ENCODE measurements around the gene RANBP9.

The RANBP9 gene

DNA sequence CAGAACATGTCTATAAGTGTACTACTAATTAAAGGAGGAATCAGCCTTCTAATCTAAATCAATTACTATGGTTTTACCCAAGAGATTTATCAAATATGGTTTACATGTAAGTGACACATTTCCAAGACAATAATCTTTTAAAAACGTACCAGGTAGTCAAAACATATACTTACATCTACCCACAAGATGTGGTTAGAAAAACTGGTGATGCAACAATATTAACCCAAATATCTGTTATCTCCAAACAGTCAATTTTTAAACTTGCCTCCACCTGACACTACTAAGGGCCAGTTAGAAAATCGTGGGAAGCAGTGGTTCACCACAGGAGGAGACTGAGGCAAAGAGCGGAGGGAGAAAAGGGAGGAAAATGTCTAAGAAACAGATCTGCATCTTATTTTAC is 68.5 kb downstream of the RANBP9 start:
- DNase-seq, result no peak

- DNase-seq, result no peak
These were observed 70.3 kb downstream of the RANBP9 start for GRCh38 chr6:13641315-13641714.

- DNase-seq, result no peak
These were observed 73.0 kb downstream of the RANBP9 start for GRCh38 chr6:13638626-13639025.

- no peak for DNase-seq
These were observed 73.6 kb downstream of the RANBP9 start for GRCh38 chr6:13638014-13638413.

GRCh38 chr6:13635948-13636658 is 75.5 kb downstream of the RANBP9 start:
- DNase-seq, result no peak

DNA sequence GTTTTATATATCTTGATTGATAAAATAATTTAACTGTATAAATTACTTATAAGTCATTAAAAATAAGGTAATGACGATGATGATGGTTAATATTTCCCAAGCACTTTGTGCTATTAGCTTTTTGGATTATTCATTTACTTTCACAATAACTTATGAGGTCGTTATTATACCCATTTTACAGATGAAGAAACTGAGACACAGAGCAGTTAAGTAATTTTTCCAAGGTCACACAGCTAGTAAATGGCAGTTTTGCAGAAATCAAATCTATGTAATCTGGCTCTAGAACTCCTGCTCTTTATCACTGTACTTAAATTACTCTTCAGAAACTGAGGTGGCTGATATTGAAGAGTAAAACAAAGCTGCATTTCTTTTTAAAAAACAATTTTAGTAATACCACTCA is 78.3 kb downstream of the RANBP9 start:
- no peak for DNase-seq

DNA sequence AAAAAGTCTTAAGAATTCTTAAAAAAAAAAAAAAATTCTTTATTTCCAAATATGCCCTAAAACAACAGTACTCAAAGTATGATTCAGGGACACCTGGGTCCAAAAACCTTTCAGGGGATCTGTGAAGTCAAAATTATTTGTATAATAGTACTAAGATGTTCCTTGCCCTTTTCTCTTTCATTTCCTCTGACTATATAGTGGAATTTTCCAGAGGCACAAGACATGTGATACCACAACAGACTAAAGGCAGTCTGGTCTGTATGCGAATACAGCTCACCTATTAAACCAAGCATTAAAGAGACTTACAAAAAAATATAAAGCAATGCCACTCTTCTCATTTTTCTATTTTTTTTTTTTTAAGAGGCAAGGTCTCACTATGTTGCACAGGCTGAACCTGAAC is 81.1 kb downstream of the RANBP9 start:
- no peak for DNase-seq

GRCh38 chr6:13629459-13630116 is 82.0 kb downstream of the RANBP9 start:
- no peak for DNase-seq

GRCh38 chr6:13624871-13625288 is 86.8 kb downstream of the RANBP9 start:
- peak; percentile 37 for DNase-seq

- no peak for DNase-seq
These were observed 94.6 kb downstream of the RANBP9 start for GRCh38 chr6:13617066-13617465.

DNA sequence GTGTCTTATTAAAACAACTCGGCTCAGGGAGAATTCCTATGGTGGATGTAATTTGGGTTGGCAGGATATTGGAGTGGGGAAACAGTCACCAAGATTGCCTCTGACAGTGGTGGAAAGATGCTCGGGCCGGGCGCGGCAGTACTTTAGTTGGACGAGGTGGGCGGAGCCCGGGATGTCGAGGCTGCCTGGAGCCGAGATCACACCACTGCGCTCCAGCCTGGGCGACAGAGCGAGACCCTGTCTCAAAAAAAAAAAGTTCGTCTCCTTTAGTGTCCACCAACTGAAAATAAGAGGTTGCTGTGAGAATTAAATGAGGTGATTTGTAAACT is 95.9 kb downstream of the RANBP9 start:
- DNase-seq, result peak; percentile 44

DNA sequence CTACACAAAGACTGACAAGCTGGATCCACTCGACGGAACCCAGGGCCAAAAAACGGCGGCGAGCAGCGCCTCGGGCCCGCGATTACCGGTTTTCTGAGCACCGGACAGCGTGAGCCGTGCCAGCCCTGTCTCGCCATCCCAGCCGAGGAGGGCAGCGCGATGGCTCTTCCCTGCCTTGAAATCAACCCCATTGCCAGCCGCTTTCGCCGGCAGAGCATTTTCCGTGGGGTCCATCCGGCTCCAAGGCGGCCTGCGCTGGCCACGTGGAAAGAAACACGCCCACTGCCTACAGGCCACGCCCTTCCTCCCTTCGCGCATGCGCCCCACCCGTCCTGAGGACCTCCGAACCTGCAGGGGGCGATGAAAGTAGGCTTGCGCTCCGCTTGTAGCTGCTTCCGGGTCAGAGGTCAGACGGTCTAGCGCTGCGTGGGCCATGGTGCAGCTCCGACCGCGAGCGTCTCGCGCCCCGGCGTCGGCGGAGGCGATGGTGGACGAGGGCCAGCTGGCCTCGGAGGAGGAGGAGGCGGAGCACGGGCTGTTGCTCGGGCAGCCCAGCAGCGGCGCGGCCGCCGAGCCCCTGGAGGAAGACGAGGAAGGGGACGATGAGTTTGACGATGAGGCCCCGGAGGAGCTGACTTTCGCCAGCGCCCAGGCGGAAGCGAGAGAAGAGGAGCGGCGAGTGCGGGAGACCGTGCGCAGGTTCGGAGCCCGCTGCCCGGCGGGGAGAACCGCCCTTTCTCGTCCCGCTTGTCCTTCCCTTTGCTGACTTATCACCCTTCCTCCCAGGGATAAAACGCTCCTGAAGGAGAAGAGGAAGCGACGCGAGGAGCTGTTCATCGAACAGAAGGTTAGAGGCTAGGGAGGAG is 96.5 kb downstream of the RANBP9 start, which contains the start of gene NOL7:
Gene NOL7, plus strand, starts transcription at position 410 of the 866 bp plus-strand sequence. Its CDS starts 24 bp downstream, at position 434.
- peak; percentile 96 for DNase-seq

DNA sequence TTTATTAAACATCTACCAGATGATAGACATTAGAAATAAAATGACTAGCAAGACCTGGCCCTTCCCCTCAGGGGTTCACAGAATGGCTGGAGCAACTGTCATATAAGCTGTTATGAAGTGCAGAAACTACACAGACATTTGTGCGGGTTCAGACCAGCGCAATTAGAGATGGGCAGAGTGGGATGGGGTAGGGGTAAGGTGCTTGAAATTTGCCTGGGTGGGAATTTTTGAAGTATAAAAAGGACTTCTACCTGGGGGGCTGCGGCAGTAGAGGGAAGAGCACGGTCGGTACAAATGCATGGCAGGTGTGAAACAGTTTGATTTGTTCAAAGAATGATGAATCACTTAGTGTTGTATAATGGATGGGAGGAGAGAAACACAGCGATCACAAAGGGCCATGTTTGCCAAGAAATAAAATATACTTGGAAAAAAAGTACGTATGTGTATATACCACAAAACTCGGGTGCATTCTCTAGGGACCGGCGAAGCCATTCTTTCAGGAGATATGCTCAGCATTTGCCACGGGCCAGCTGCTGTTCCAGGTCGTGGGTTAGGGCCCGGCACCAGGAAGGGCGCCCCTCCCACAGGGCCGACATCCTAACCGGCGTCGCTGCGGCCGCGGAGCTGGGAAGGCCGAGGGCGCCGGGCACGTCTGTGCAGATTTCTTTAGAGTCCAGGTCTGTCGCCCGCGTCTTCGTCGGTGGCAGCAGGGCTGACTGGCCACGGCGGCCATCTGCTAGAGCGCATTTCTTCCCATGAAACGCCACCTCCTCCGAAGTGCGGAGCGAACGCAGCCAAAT is 97.3 kb downstream of the RANBP9 start:
- peak; percentile 76 for DNase-seq

DNA sequence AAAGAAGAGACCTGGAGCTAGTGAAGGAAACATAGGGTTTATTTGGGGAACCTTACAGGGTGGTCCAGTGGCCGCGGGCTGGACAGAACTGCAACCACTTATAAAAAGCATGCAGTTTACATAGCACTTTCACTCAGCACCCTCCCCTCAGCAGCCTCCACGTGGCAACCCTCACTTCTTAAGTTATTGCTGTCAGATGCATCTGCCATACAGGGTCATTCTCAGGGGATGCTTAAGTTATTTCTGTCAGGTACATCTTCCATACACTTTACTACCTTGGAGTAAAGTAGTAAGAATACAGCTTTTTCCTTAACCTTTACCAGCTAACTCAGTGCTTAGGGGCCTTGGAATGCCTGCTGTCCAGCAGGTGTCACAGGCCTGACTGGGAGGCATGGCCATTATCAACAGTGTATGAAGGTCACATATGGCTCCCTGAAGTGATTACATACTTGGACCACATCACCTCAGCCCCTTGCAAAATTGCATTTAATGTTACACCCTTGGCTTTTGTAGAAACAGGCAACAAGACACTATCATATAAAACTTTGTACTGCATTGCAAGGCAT is 98.5 kb downstream of the RANBP9 start:
- no peak for DNase-seq

DNA sequence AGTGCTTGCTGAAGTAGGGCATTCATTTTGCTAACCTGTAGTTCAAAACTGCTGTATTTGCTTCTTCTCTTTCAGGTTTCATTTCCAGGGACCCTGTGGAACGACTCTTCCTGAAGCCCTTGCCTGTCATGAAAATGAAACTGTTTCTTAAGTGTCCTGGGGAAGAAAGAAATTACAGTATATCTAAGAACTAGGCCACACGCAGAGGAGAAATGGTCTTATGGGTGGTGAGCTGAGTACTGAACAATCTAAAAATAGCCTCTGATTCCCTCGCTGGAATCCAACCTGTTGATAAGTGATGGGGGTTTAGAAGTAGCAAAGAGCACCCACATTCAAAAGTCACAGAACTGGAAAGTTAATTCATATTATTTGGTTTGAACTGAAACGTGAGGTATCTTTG is 99.9 kb downstream of the RANBP9 start:
- no peak for DNase-seq

- no peak for DNase-seq
These were observed 106.0 kb downstream of the RANBP9 start for GRCh38 chr6:13605634-13606033.

- no peak for DNase-seq
These were observed 106.9 kb downstream of the RANBP9 start for GRCh38 chr6:13604546-13605416.

GRCh38 chr6:13604135-13604534 is 107.5 kb downstream of the RANBP9 start:
- no peak for DNase-seq

DNA sequence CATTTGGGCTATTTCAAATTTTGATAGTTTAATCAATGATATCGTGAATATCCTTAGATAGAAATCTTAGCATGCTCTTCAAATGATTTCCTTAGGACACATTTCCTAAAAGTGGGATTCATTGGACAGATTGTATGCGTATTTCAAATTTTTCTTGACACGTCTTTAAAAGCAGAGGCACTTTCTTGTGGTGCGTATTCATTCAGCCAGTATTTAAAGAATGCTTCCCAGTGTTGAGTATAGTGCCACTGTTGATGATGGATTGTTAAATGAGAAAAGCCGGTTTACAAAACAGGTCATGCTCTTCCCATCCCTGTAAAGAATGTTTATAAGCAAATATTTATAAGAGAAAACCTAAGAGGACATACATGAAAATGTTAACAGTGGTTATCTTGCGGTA is 111.6 kb downstream of the RANBP9 start:
- no peak for DNase-seq

- DNase-seq, result no peak
These were observed 114.6 kb downstream of the RANBP9 start for GRCh38 chr6:13597073-13597472.

DNA sequence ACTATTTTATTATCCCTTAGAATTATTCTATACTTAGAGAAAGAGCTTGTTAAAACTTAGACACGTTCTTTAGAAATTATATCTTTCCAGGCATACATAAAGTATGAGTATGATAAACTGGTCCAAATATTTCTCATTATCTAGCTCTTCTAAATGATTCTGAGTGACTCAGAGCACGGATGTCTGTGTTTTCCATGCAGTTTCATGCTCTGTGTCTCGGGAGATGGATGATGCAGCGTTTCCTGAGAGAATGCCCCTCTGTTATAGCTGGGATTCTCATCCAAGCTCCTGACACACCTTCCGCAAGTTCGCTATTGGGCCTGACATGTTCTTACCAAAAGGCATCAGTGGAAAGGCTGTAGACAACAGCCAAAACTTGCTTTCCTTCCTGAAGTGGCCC is 117.9 kb downstream of the RANBP9 start:
- no peak for DNase-seq

GRCh38 chr6:13593103-13593502 is 118.5 kb downstream of the RANBP9 start:
- DNase-seq, result no peak
